ENCODE data around the gene F11R.
"Not testable (repeated sequence)": the region's sequence is repeated elsewhere in the genome, so short reads cannot be mapped to it uniquely, and the experiment has no call there.

The F11R gene

DNA sequence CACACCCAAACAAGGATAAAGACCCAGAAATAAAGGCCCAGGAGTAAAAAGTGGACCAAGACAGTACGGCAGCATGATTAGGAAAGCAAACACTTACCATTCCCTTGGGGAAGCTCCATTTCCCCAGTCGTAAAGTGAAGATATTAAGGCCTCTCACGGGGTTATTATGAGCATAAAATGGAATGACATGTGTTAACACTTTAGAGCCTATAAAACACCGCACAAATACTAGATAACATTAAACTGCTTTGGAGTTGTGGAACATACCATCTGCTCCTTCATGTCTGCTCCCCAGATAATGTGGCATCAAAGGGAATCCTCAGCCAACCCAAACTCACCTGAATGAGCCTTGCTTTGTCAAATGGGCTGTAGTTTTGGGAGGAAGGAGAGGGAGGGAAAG is 57.4 kb downstream of the F11R start:
- DNase-seq = no peak

GRCh38 chr1:160961419-160961818 is 59.5 kb downstream of the F11R start:
- DNase-seq = no peak

GRCh38 chr1:160956966-160957365 is 64.0 kb downstream of the F11R start:
- no peak for DNase-seq

- DNase-seq = peak; percentile 9
Observed at GRCh38 chr1:160954158-160955104, 66.5 kb downstream of the F11R start, which contains the start of gene ITLN2. ITLN2 (minus strand) TSS chr1:160954809; CDS start chr1:160954741, 68 bp downstream.

DNA sequence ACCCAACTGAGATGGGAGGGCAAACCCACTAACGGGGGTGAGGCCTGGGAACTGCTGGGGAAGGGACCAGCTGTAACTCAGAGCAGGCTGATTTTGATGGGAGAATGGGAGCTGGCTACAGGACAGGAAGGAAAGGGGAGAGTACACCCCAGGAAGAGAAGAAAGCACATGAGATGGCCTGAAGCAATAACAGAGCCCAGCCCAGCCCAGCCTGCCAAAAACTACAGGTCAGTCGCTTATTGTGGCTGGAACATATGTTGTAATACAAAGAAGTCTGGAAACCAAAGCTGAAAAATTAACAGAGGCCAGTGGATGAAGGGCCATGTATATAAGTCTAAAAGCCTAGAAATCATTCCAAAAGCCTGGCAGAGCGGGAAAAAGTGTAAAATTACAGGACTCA is 67.9 kb downstream of the F11R start:
- no peak for DNase-seq

DNA sequence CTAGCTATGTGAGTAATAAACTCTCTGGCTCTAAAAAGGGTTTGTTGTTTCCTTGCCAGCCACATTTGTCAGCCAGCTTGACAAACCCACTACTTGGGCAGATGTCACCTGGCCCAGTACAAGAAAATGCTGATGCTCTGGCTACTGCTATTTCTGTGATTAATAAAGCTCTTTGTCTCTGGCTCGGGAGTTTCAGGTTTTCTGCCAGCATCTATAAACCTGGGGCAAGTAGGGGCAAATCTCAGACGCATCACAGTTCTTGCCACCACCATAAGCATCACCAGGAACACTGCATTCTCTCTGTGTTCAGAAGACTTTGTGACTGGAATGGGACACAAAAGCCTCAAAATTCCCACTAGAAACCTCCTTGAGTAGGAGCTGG is 68.8 kb downstream of the F11R start:
- DNase-seq = no peak

GRCh38 chr1:160951443-160952128 is 69.4 kb downstream of the F11R start:
- DNase-seq = peak; percentile 32

DNA sequence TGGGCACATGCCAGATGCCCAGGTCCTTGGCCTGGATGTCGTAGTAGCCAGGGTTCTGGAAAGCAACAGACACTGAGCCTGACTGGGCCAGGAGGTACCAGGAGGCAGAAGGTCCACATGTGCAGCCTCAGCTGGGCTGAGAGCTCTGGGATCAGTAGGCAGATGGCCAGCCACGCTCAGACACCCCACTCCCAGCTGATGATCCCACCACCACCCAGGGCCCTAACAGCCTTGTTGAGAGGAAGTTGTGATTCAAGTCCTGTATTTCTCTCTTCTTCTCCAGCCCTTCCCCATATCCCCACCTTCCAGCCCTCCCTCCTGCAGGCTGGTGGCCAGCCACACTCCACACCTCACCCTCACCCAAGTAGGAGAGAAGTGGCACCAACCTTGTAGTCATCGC is 70.3 kb downstream of the F11R start:
- DNase-seq = no peak

DNA sequence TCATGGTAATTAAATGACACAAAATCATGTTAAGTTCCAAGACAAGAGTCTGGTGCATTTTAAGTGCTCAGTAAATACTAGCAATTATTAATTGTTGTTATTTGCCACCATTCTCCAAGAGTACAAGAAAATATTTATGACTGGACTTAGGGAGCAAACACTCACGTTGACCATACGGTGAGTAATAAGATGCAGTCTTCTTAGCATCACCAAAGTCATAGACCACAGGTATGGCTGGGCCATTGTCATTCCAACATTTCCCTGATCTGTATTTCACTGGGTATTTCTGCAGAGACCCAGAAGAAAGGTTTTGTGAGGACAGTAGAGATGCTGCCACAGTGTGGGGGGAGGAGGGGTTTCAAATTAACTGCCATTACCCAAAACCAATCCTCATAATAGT is 71.1 kb downstream of the F11R start:
- DNase-seq = no peak

DNA sequence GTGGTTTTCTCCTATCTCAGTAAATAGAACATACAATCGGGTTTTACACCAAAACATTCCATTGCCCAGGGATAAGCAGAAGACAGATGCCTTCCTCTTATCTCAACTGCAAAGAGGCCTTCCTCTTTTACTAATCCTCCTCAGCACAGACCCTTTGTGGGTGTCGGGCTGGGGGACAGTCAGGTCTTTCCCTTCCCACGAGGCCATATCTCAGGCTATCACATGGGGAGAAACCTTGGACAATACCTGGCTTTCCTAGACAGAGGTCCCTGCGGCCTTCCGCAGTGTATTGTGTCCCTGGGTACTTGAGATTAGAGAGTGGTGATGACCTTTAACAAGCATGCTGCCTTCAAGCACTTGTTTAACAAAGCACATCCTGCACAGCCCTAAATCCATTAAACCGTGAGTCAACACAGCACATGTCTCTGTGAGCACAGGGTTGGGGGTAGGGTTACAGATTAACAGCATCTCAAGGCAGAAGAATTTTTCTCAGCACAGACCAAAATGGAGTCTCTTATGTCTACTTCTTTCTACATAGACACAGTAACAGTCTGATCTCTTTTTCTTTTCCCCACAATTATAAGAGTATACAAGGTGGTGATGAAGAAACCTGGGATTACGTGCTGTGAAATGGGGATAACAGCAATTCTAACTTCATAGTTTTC is 71.6 kb downstream of the F11R start:
- not testable (repeated sequence) for DNase-seq

- DNase-seq = not testable (repeated sequence)
Observed at GRCh38 chr1:160947174-160947759, 73.7 kb downstream of the F11R start.

DNA sequence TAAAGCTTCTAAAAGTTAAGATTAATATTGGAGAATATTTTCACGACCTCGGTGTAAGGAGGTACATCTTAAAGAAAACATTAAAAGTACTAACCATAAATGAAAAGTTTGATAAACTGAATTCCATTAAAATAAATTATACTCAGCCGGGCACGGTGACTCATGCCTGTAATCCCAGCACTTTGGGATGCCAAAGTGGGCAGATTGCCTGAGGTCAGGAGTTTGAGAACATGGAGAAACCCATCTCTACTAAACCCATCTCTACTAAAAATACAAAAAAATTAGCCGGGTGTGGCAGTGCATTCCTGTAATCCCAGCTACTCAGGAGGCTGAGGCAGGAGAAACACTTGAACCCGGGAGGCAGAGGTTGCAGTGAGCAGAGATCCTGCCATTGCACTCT is 75.1 kb downstream of the F11R start:
- not testable (repeated sequence) for DNase-seq
